Renal cortical epithelial cell (primary cell): Measurements from ENCODE around the gene ATXN7. TPM values are rescaled to one million over a fixed set of nuclear protein-coding genes. Genes with fewer than 3 reads are reported as not detected.

Experiments used
- DNase-seq: peaks from one replicate; pipeline ENCODE4 v3.0.0-alpha.2; 2011; ENCODE audit warnings: low read depth
- total RNA-seq: library from RNA; depleted of rRNA; stranded (reverse); fragments of >200 nt; gene quantifications from 2 replicates; pipeline ENCODE4 v1.2.3, GENCODE V29; 2014

ATXN7 gene
- total RNA-seq, 1 donor from 2014 or later = 14.5 TPM

- no peak for DNase-seq
Measured at GRCh38 chr3:63963496-63963895, 99.8 kb downstream of the ATXN7 start.

GRCh38 chr3:63964681-63965485, 101.2 kb downstream of the ATXN7 start:
- DNase-seq = no peak

GRCh38 chr3:63966007-63966406, 102.3 kb downstream of the ATXN7 start:
- DNase-seq = no peak

- DNase-seq = no peak
Measured at GRCh38 chr3:63966871-63967270, 103.2 kb downstream of the ATXN7 start.

- peak; percentile 86 for DNase-seq
Measured at GRCh38 chr3:63967675-63968611, 104.3 kb downstream of the ATXN7 start.

- peak; percentile 82 for DNase-seq
Measured at GRCh38 chr3:63968612-63969350, 105.1 kb downstream of the ATXN7 start.

GRCh38 chr3:63969876-63970275, 106.2 kb downstream of the ATXN7 start:
- DNase-seq = no peak

GRCh38 chr3:63970631-63971475, 107.2 kb downstream of the ATXN7 start:
- no peak for DNase-seq

GRCh38 chr3:63972196-63972595, 108.5 kb downstream of the ATXN7 start:
- peak; percentile 78 for DNase-seq

GRCh38 chr3:63972987-63973386, 109.3 kb downstream of the ATXN7 start:
- DNase-seq = no peak

GRCh38 chr3:63973406-63973805, 109.7 kb downstream of the ATXN7 start:
- no peak for DNase-seq

GRCh38 chr3:63974451-63974850, 110.8 kb downstream of the ATXN7 start:
- no peak for DNase-seq

GRCh38 chr3:63975723-63976122, 112.1 kb downstream of the ATXN7 start:
- DNase-seq = no peak

GRCh38 chr3:63976161-63976871, 112.6 kb downstream of the ATXN7 start:
- DNase-seq = peak; percentile 91

- DNase-seq = no peak
Measured at GRCh38 chr3:63976872-63977200, 113.2 kb downstream of the ATXN7 start.

- DNase-seq = peak; percentile 54
Measured at GRCh38 chr3:63977893-63978292, 114.2 kb downstream of the ATXN7 start.

- DNase-seq = peak; percentile 69
Measured at GRCh38 chr3:63979093-63979885, 115.6 kb downstream of the ATXN7 start.

- DNase-seq = no peak
Measured at GRCh38 chr3:63980019-63980418, 116.4 kb downstream of the ATXN7 start.

GRCh38 chr3:63980830-63981498, 117.3 kb downstream of the ATXN7 start:
- DNase-seq = no peak
